Hepatocyte (in vitro differentiated cells): Measurements from ENCODE around the gene HSPBAP1. TPM values are rescaled to one million over a fixed set of nuclear protein-coding genes. Genes with fewer than 3 reads are reported as not detected.

Experiments
- DNase-seq: peaks from one replicate; pipeline ENCODE4 v3.0.0-alpha.2; 2016; ENCODE audit warnings: low spot score
- H2AFZ ChIP-seq: fragments of 200-600 bp; sonication (generic); 2 replicates; pipeline ENCODE4 v1.6.0; 2016; ENCODE audit warnings: antibody characterized with exemption, mild to moderate bottlenecking
- H3K27ac ChIP-seq: fragments of 200-600 bp; sonication (generic); 2 replicates; pipeline ENCODE4 v1.5.1; 2016; ENCODE audit warnings: mild to moderate bottlenecking
- H3K27me3 ChIP-seq: fragments of 200-600 bp; sonication (generic); 2 replicates; pipeline ENCODE4 v1.6.1; 2016
- H3K36me3 ChIP-seq: fragments of 200-600 bp; sonication (generic); replicated peaks from 2 replicates; pipeline ENCODE4 v1.5.1; 2016; ENCODE audit warnings: low read depth; ENCODE audit not compliant: insufficient read depth
- H3K4me1 ChIP-seq: fragments of 200-600 bp; sonication (generic); 2 replicates; pipeline ENCODE4 v1.5.1; 2016; ENCODE audit warnings: mild to moderate bottlenecking, moderate library complexity; ENCODE audit not compliant: insufficient read depth
- H3K4me2 ChIP-seq: fragments of 200-600 bp; sonication (generic); 2 replicates; pipeline ENCODE4 v1.6.0; 2016
- H3K4me3 ChIP-seq: fragments of 200-600 bp; sonication (generic); 2 replicates; pipeline ENCODE4 v1.5.1; 2016; ENCODE audit warnings: mild to moderate bottlenecking
- H3K79me2 ChIP-seq: fragments of 200-600 bp; sonication (generic); 2 replicates; pipeline ENCODE4 v1.6.0; 2017; ENCODE audit warnings: mild to moderate bottlenecking
- H3K9me2 ChIP-seq: fragments of 200-600 bp; sonication (generic); replicated peaks from 2 replicates; pipeline ENCODE4 v1.6.0; 2017; ENCODE audit warnings: mild to moderate bottlenecking; ENCODE audit not compliant: insufficient read depth
- H3K9me3 ChIP-seq: fragments of 200-600 bp; sonication (generic); 2 replicates; pipeline ENCODE4 v1.5.1; 2016; ENCODE audit warnings: low read depth, mild to moderate bottlenecking
- H4K20me1 ChIP-seq: fragments of 200-600 bp; sonication (generic); 2 replicates; pipeline ENCODE4 v1.6.0; 2016; ENCODE audit warnings: mild to moderate bottlenecking; ENCODE audit not compliant: insufficient read depth, poor library complexity, severe bottlenecking
- EZH2 ChIP-seq: fragments of 200-600 bp; sonication (generic); IDR thresholded peaks from 2 replicates; pipeline ENCODE4 v1.6.1; 2016; ENCODE audit warnings: antibody characterized with exemption, mild to moderate bottlenecking, borderline replicate concordance
- EZH2phosphoT487 ChIP-seq: fragments of 200-600 bp; sonication (generic); IDR thresholded peaks from one replicate; pipeline ENCODE4 v1.6.1; 2018; ENCODE audit warnings: antibody characterized with exemption, mild to moderate bottlenecking, low read depth, moderate library complexity; ENCODE audit not compliant: unreplicated experiment, severe bottlenecking
- WGBS: methylation state at CpG from one replicate; pipeline ENCODE4 v1.1.6; 2016; ENCODE audit warnings: low lambda C conversion rate; ENCODE audit errors: missing lambda C conversion rate; 5-methylcytosine and 5-hydroxymethylcytosine counted together
- polyA plus RNA-seq: library from polyadenylated mRNA; unstranded; fragments of >200 nt; fragmentation: Nextera tagmentation; extraction: Ambion mirVana; gene quantifications from 2 replicates; pipeline ENCODE4 v1.2.1, GENCODE V29; 2016
- total RNA-seq: library from RNA; depleted of rRNA; stranded (reverse); fragments of >200 nt; gene quantifications from 2 replicates; pipeline ENCODE4 v1.2.3, GENCODE V29; 2014
- TF ChIP-seq, protein P1 (sequence below): fragments of 200-600 bp; sonication (generic); IDR thresholded peaks from 2 replicates; pipeline ENCODE4 v1.5.1; 2016; ENCODE audit warnings: antibody characterized with exemption, mild to moderate bottlenecking; ENCODE audit not compliant: poor library complexity

The HSPBAP1 gene
- total and polyA plus RNA-seq, 2 experiments from 2014 or later, result 6.2 to 11.0 TPM

DNA sequence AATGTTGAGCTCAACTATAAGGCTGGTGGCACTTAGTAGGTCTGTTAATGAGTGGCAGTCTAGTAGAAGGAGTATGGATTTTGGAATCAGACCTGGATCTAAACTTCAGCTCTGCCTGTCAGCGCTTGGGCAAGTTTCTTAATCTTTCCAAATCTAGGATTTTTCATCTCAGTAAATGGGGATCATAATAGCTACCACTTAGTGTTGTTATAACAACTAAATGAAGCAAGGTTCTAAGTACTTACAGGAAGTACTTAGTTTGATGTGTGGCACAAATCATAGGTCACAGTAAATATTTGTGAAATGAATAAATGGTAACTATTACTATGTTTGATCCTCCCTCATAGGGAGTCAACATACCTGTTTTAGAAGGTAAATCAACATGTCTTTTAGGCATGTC, 32.6 kb upstream of the HSPBAP1 start:
- WGBS, result 100% methylated on average over 1 of the region's 1 CpG
- Histone ChIP-seq H3K9me2 (no peaks in the 10 kb centered on the region), H3K4me3 (no peak overlapping the region), H3K9me3 (no peaks in the 10 kb centered on the region), H4K20me1 (no peaks in the 10 kb centered on the region), H3K27ac (no peak overlapping the region), H3K27me3 (no peaks in the 10 kb centered on the region), H3K4me1 (no peaks in the 10 kb centered on the region), H3K79me2 (no peaks in the 10 kb centered on the region), H3K4me2 (no peak overlapping the region), H2AFZ (no peak overlapping the region), H3K36me3 (no peaks in the 10 kb centered on the region)
- TF ChIP-seq EZH2phosphoT487 (no peak), EZH2 (no peak)
- TF ChIP-seq, protein P1, sequence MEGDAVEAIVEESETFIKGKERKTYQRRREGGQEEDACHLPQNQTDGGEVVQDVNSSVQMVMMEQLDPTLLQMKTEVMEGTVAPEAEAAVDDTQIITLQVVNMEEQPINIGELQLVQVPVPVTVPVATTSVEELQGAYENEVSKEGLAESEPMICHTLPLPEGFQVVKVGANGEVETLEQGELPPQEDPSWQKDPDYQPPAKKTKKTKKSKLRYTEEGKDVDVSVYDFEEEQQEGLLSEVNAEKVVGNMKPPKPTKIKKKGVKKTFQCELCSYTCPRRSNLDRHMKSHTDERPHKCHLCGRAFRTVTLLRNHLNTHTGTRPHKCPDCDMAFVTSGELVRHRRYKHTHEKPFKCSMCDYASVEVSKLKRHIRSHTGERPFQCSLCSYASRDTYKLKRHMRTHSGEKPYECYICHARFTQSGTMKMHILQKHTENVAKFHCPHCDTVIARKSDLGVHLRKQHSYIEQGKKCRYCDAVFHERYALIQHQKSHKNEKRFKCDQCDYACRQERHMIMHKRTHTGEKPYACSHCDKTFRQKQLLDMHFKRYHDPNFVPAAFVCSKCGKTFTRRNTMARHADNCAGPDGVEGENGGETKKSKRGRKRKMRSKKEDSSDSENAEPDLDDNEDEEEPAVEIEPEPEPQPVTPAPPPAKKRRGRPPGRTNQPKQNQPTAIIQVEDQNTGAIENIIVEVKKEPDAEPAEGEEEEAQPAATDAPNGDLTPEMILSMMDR, result no peak
- no peak for DNase-seq

DNA sequence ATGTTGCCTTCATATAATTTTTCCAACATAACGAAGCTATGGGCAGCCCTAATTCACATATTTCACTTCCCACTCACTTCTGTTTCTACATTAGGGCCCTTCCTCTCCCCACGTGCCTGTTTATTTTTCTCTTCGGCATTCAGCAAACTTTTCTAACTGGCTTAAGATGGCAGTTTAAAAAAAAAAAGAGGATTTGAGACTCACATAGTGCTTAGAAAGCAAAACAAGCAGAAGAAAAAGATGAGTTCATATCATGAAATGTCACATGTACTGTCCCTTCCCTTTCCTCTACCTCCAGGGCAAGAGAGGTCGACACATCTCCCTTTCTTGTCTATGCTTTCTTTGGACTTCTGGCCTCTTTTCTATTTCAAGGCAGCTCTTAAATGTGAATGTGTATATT, 31.8 kb upstream of the HSPBAP1 start:
- no peak for DNase-seq
- Histone ChIP-seq H2AFZ (no peak overlapping the region), H3K4me1 (no peaks in the 10 kb centered on the region), H3K27me3 (no peaks in the 10 kb centered on the region), H3K79me2 (no peaks in the 10 kb centered on the region), H3K9me3 (no peaks in the 10 kb centered on the region), H3K27ac (peak overlapping the region; percentile 28), H3K4me2 (no peak overlapping the region), H3K4me3 (no peak overlapping the region), H3K36me3 (no peaks in the 10 kb centered on the region), H3K9me2 (no peaks in the 10 kb centered on the region), H4K20me1 (no peaks in the 10 kb centered on the region)
- TF ChIP-seq EZH2phosphoT487 (no peak), EZH2 (no peak)
- TF ChIP-seq, protein P1, result no peak
- 56% methylated on average over 4 of the region's 4 CpGs for WGBS

DNA sequence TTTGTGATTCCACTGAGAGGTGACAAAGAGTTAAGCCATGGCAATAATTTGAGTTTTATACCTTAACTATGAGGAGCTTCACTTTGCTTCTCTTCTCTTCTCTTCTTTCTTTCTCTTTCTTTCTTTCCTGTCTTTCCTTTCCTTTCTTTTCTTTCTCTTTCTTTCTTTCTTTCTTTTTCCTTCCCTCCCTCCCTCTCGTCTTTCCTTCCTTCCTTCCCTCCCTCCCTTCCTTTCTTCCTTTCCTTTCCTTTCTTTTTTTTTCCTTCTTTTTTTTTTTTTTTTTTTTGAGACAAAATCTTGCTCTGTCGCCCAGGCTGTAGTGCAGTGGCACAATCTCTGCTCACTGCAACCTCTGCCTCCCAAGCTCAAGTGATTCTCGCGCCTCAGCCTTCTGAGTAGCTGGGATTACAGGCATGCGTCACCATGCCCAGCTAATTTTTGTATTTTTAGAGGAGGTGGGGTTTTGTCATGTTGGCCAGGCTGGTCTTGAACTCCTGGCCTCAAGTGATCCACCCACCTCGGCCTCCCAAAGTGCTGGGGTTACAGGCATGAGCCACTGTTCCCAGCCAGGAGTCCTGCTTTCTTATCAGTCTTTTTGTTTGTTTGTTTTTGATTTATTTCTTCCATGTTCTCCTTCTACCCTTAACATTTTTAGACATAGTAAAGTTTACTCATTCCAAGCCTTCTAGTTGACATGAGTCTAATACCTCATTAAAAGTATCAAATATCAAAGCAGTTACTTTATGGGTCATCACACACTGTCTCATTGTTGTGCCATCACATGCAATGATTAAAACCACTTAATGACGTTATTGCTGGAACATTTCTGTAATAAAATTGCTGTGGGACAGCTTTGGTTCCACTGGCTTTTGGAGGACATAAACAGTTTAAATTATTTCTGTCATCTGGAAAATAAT, 31.1 kb upstream of the HSPBAP1 start:
- TF ChIP-seq EZH2phosphoT487 (no peak), EZH2 (no peak)
- TF ChIP-seq, protein P1, result no peak
- Histone ChIP-seq H3K27ac (no peak overlapping the region), H4K20me1 (no peaks in the 10 kb centered on the region), H3K27me3 (no peaks in the 10 kb centered on the region), H3K4me3 (no peak overlapping the region), H3K79me2 (no peaks in the 10 kb centered on the region), H3K9me3 (no peaks in the 10 kb centered on the region), H3K36me3 (no peaks in the 10 kb centered on the region), H2AFZ (no peak overlapping the region), H3K4me2 (no peak overlapping the region), H3K4me1 (no peaks in the 10 kb centered on the region), H3K9me2 (no peaks in the 10 kb centered on the region)
- WGBS, result 73% methylated on average over 6 of the region's 7 CpGs
- no peak for DNase-seq
